Activated CD8-positive, alpha-beta T cell treated with anti-CD3 and anti-CD28 coated beads for 36 hours (primary cell): ENCODE measurements around the gene TCP11L1. TPM values are rescaled to one million over a fixed set of nuclear protein-coding genes. Genes with fewer than 3 reads are reported as not detected.

Experiments
- ATAC-seq: fragments of 200-7000 bp; cut with Tn5 transposase; one replicate; pipeline ENCODE4 v1.10.0; 2021; ENCODE audit warnings: mild to moderate bottlenecking, moderate library complexity
- CTCF ChIA-PET: fragments of 350-600 bp; sonication (Branson Sonifier 250); formaldehyde crosslinking; loops from one replicate; lab custom pipeline; 2021; ENCODE audit warnings: antibody characterized with exemption; lab: Charles Lee
- POLR2A ChIA-PET: fragments of 350-600 bp; sonication (Branson Sonifier 250); formaldehyde crosslinking; loops from one replicate; lab custom pipeline; 2021; ENCODE audit warnings: antibody characterized with exemption; lab: Charles Lee
- DNase-seq: peaks from one replicate; pipeline ENCODE4 v3.0.0-alpha.2; 2020
- H3K27ac Mint-ChIP-seq: one replicate; pipeline ENCODE4 v1.8.0; 2021; ENCODE audit warnings: mild to moderate bottlenecking, mixed read lengths
- H3K27me3 Mint-ChIP-seq: one replicate; pipeline ENCODE4 v1.8.0; 2021; ENCODE audit warnings: mixed read lengths
- H3K36me3 Mint-ChIP-seq: one replicate; pipeline ENCODE4 v1.8.0; 2021; ENCODE audit warnings: low read depth, mixed read lengths
- H3K4me1 Mint-ChIP-seq: one replicate; pipeline ENCODE4 v1.8.0; 2021; ENCODE audit warnings: low read depth, mixed read lengths
- H3K4me3 Mint-ChIP-seq: one replicate; pipeline ENCODE4 v1.8.0; 2021; ENCODE audit warnings: mild to moderate bottlenecking, moderate library complexity, mixed read lengths
- H3K9me3 Mint-ChIP-seq: one replicate; pipeline ENCODE4 v1.8.0; 2021; ENCODE audit warnings: mixed read lengths
- intact Hi-C: fragments of 100-400 bp; cut with micrococcal nuclease; formaldehyde crosslinking; loops from one replicate; pipeline ENCODE4 v1.10.0; 2022
- total RNA-seq, 2 experiments: library from RNA; stranded (reverse); gene quantifications; one replicate each; pipeline ENCODE4 v1.2.3, GENCODE V29; 2021
- TF ChIP-seq, protein P1 (sequence below): fragments of 200-600 bp; IDR thresholded peaks from one replicate; pipeline ENCODE4 v1.8.0; 2022; ENCODE audit warnings: antibody characterized with exemption, mild to moderate bottlenecking

Gene TCP11L1
- total RNA-seq, 2 experiments from 2014 or later, result 11.0 to 12.7 TPM

DNA sequence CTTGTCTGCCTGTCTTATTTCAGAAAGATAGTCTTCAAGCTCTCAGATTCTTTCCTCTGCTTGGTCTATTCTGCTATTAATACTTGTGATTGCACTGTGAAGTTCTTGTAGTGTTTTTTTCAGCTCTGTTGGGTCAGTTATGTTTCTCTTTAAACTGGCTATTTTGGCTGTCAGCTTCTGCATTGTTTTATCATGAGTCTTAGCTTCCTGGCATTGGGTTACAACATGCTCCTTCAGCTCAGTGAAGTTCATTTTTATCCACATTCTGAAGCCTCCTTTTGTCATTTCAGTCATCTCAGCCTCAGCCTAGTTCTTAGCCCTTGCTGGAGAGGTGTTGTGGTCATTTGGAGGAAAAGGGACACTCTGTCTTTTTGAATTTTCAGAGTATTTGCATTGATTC, 39.2 kb upstream of the TCP11L1 start:
- Mint-ChIP-seq H3K4me1 (peaks cover 10% of the 10 kb centered on the region), H3K36me3 (no peaks in the 10 kb centered on the region), H3K27ac (no peak overlapping the region), H3K9me3 (peaks cover 8% of the 10 kb centered on the region), H3K4me3 (no peak overlapping the region), H3K27me3 (peaks cover 2% of the 10 kb centered on the region)
- DNase-seq (no peak), ATAC-seq (no peak)
- CTCF ChIA-PET, result interaction anchor here (1.7 kb wide), 1 partner anchor 17 kb away, joined by 4 read pairs; no protein-coding TSS in a partner anchor
- TF ChIP-seq, protein P1, sequence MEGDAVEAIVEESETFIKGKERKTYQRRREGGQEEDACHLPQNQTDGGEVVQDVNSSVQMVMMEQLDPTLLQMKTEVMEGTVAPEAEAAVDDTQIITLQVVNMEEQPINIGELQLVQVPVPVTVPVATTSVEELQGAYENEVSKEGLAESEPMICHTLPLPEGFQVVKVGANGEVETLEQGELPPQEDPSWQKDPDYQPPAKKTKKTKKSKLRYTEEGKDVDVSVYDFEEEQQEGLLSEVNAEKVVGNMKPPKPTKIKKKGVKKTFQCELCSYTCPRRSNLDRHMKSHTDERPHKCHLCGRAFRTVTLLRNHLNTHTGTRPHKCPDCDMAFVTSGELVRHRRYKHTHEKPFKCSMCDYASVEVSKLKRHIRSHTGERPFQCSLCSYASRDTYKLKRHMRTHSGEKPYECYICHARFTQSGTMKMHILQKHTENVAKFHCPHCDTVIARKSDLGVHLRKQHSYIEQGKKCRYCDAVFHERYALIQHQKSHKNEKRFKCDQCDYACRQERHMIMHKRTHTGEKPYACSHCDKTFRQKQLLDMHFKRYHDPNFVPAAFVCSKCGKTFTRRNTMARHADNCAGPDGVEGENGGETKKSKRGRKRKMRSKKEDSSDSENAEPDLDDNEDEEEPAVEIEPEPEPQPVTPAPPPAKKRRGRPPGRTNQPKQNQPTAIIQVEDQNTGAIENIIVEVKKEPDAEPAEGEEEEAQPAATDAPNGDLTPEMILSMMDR, result no peak
- POLR2A ChIA-PET, result no interaction called here
- intact Hi-C loops, result no loop called here

DNA sequence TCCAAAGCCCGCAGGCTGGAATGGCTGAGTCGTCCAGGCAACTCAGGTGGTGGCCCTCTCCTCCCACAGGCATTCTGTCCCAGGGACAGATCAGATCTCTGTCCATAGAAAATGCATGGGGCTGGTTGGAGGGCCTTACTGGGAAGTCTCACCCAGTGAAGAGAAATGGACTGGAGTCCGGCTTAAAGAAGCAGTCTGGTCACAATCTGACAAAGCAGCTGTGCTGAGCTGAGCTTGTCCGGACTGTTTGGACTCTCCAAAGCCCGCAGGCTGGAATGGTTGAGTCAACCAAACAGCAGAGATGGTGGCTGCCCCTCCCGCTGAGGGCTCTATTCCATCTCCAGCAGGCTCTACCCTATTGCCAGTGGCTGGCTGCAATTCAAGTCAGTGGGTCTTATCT, 38.1 kb upstream of the TCP11L1 start:
- peaks cover 2% of the 10 kb centered on the region for H3K27me3 Mint-ChIP-seq
- peaks cover 8% of the 10 kb centered on the region for H3K9me3 Mint-ChIP-seq
- CTCF ChIA-PET, result no interaction called here
- no peaks in the 10 kb centered on the region for H3K36me3 Mint-ChIP-seq
- TF ChIP-seq, protein P1, result no peak
- no peak for DNase-seq
- POLR2A ChIA-PET, result no interaction called here
- no peak for ATAC-seq
- no peak overlapping the region for H3K4me3 Mint-ChIP-seq
- intact Hi-C loops, result no loop called here
- H3K4me1 Mint-ChIP-seq, result peaks cover 21% of the 10 kb centered on the region
- no peak overlapping the region for H3K27ac Mint-ChIP-seq

DNA sequence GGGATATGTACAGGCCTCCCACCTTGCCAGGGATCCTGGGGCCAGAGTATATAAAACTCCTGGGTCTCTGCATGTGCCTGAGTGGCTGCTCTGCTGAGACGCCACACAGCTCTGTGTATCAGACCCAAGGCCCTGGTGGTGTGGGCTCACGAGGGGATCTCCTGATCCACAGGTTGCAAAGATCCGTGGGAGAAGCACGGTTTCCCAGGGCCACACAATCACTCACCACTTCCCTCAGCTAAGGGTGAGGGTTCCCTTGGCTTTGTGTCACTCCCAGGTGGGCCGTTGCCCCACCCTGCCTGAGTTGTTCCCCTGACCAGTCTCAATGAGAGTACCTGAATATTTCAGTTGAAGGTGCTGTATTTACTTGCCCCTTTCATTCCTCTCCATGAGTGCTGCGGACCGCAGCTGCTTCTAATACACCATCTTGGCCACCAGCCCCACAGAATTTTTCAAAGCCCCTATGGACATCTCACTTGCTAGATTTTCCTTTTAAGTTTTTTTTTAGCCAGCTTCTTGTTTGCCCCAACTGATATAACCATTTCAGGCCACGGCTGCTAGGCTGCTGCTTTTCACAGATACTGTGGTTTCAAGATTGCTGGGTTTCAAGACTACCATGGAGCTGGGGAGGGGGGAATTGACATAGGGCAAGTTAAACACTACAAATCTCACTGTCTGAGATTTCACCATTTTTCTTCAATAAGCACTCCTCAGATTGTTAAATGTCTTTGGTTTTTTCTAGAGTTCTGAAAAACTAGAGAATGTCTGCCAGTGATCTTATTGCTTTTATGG, 37.4 kb upstream of the TCP11L1 start:
- CTCF ChIA-PET, result no interaction called here

DNA sequence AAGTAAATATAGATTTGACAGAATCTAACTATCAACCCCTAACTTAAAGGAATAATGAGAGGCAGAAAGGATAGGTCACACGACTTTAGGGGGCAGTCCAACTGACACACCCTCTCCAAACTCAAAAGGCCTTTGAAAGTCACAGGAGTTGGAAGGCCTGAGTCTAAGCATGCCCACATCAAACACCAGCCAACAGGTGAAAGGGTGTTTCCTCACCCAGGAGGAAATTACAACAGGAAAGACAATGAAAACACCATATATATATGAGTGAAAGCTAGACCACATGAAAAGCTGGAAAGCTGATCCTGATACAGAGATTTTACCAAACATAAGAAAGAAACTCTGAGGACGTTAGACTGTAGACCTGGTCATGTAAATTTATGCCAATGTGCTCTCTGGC, 34.2 kb upstream of the TCP11L1 start:
- Mint-ChIP-seq H3K9me3 (no peaks in the 10 kb centered on the region), H3K36me3 (no peaks in the 10 kb centered on the region), H3K27ac (no peak overlapping the region), H3K4me3 (no peak overlapping the region), H3K27me3 (peaks cover 2% of the 10 kb centered on the region), H3K4me1 (peaks cover 33% of the 10 kb centered on the region)
- ChIA-PET POLR2A (no interaction called here), CTCF (interaction anchor here (1.6 kb wide), 1 partner anchor 60 kb away, joined by 7 read pairs; no protein-coding TSS in a partner anchor)
- TF ChIP-seq, protein P1, result no peak
- intact Hi-C loops, result no loop called here
- DNase-seq (peak; percentile 13), ATAC-seq (peak; percentile 45)

More for the DNA sequence above, 37.4 kb upstream of the TCP11L1 start:
- no peak overlapping the region for H3K27ac Mint-ChIP-seq
- no peak for ATAC-seq
- POLR2A ChIA-PET, result no interaction called here
- peaks cover 8% of the 10 kb centered on the region for H3K9me3 Mint-ChIP-seq
- peaks cover 2% of the 10 kb centered on the region for H3K27me3 Mint-ChIP-seq
- no peak overlapping the region for H3K4me3 Mint-ChIP-seq
- no peak for DNase-seq
- intact Hi-C loops, result no loop called here
- TF ChIP-seq, protein P1, result no peak
- H3K4me1 Mint-ChIP-seq, result peaks cover 26% of the 10 kb centered on the region
- no peaks in the 10 kb centered on the region for H3K36me3 Mint-ChIP-seq

DNA sequence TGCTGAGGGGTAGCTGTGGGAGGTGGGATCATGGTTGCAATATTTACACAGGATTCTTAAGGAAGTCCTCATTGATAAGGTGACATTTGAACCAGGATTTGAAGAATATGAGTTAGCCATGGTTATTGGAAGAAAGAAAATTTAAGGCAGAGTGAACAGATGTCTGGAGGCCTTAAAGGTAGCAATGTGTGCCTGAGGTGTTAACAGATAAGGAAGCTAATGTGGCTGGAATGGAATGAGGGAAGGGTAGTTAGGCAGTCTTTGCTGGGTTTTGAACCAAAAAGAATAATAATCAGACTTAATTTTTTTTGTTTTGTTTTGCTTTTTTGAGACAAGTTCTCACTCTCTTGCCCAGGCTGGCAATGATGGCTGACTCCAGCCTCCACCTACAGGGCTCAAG, 33.4 kb upstream of the TCP11L1 start:
- intact Hi-C loops, result no loop called here
- TF ChIP-seq, protein P1, result no peak
- Mint-ChIP-seq H3K27ac (no peak overlapping the region), H3K27me3 (peaks cover 2% of the 10 kb centered on the region), H3K9me3 (no peaks in the 10 kb centered on the region), H3K4me1 (peaks cover 38% of the 10 kb centered on the region), H3K4me3 (no peak overlapping the region), H3K36me3 (no peaks in the 10 kb centered on the region)
- ChIA-PET CTCF (interaction anchor here (1.6 kb wide), 1 partner anchor 60 kb away, joined by 7 read pairs; no protein-coding TSS in a partner anchor), POLR2A (interaction anchor here (0.7 to 1.0 kb wide), 2 partner anchors 33 to 716 kb away, joined by 3 read pairs; partner anchors contain the start of gene TCP11L1)
- ATAC-seq, result no peak
- DNase-seq, result no peak
